GM21737 (cell line): ENCODE data around the gene JAG2.

Experiments
- ATAC-seq: cut with Tn5 transposase; IDR thresholded peaks from one replicate; pipeline ENCODE4 v1.9.1; 2021; ENCODE audit warnings: mild to moderate bottlenecking, moderate library complexity; ENCODE audit not compliant: unreplicated experiment

Gene JAG2

DNA sequence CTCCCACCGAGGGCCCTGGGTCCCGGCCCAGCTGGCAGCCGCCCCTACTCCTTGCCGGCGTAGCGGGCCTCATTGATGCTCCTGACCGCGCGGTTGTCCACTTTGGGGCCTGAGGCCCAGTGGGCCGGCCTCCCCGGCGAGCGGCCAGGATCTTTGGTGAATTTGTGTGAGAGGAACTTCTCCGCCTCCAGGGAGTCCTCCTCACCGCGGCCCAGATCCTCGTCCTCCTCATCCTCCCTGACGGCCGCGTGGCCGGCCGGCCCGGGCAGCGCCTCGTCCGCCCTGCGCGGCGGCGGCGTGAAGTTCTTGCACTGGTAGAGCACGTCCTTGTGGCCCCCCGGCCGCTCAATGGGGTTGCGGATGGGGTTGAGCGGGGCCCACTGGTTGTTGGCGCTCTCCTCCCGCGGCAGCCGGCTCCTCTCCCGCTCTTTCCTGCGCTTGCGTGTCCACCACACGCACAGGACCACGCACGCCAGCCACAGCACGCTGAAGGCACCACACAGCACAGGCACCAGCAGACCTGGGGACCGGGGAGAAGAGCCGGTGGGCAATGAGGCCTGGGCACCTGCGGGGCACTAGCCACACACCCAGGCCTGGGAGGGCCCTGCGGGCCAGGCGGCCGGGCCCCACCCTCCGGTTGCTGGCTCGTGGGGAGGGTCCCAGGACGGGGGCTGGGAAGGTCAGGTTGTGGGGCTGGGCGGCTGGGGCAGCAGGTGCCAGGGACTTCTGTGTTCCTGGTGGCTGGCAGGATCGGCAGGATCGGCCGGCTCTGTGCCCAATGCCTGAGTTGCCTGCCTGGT lies 25.7 kb downstream of the JAG2 start:
- no peak for ATAC-seq

DNA sequence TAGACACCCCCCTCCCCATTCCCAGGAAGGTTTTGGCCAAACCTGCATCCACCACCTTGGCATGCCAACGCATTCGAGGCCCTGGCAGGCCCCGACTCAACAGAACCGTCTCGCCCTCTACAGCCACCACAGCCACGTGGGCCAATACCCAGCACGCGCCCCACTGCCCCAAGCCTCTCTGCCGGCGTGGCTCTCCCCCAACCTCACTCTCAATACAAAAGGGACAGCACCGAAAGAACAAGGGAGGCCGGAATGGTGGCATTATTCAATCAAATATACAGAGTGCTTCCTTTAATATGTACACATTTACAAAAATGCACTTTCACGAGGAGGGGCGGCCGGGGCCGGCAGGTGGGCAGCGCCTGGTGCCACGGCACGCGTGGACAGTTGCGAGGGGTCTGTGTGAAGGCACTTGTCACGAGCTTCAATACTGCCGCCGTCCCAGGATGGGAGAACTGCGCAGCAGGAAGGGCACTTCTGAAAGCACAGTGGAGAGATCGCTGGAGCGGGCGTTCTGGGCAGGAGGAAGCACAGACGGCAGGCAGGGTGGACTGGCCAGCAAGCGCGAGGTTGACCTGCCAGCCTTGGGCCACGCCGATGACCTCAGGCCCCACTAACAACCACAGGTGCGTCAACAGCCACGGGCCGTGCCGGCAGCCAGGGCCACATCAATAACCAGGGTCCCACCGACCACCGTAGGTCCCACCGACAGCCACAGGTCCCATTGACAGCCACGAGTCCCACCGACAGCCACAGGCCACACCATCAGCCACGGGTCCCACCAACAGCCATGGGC lies 26.9 kb downstream of the JAG2 start:
- no peak for ATAC-seq

DNA sequence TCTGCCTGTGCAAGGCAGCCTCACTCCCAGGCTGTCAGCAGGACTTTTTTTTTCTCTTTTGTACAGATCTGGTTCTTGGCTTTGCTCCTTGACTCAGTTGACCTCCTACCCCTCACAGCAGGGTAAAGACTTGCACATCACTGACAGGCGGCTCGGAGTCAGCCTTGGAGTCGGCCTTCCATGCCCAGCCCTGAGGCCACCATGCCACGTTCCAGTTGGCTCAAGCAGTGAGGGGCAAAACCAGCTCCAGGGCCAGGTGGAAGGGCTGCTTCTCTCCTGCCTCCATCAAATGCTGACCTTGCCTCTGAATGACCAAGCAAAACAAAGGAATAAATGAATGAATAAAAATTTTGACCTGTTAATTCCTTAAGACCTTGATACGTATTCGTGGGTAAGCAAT lies 27.6 kb downstream of the JAG2 start:
- ATAC-seq, result no peak

DNA sequence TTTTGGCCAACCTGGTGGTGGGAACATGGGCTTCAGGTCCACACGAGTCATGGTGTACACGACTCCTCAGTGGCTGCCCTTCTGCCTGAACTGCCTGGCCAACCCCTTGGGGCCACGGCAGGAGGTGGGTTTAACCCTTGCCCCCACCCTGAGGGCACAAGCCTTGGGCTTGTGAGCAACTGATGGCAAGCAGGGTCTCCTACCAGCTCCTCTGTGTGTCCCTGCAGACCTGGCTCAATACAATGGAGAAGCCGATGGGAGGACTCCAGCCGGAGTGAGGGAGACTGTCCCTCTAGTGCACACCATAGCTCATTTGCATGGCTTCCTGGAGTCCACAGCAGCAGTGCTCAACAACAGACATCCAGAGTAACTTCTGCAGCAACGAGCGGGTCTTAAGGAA lies 28.0 kb downstream of the JAG2 start:
- ATAC-seq, result no peak

DNA sequence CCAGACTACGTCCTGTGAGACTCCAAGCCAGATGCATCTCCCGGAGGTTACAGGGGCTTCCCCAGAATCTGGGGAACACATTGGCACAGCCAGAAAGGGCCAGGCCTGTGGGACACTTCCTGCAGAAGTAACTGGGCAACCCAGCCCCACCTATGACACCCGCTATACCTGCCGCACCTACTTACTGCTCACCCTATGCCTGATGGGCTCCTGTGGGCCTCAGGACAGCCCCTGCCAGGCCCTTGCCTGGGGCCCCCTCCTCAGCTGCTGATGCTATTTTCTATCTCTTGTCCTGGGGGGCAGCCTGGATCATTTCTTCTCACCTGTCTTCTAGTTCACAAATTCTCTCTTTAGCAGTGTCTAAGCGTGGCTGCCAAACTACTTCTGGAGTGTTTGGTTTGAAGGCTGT lies 28.7 kb downstream of the JAG2 start:
- no peak for ATAC-seq

DNA sequence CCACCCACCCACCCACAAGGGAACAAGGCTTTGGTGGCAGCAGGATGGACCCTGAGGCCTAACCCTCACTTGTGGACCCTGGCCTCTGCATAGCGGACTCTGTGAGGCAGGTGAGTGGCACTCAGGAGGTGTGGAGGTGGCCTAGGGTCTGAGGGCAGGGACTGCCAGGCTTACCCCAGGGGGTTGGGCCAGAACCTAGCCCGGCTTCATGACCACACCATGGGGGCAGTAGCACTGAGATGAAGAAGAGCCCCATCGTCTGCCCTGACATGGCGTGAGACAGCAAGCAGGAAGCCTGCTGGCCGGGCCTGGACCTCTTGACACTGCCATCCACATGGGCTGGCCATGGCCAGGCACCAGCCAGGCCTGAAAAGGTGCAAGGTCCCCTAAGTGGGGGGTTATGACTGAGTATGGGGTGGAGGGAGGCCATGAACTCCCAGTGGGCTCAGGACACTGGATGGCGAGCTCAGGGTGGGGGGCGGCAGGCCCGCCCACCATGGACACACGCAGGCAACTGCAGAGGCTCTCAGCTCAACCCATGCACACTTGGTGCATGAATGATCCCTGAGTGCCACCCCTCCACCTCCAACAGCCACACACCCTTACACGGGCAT lies 29.3 kb downstream of the JAG2 start:
- no peak for ATAC-seq

DNA sequence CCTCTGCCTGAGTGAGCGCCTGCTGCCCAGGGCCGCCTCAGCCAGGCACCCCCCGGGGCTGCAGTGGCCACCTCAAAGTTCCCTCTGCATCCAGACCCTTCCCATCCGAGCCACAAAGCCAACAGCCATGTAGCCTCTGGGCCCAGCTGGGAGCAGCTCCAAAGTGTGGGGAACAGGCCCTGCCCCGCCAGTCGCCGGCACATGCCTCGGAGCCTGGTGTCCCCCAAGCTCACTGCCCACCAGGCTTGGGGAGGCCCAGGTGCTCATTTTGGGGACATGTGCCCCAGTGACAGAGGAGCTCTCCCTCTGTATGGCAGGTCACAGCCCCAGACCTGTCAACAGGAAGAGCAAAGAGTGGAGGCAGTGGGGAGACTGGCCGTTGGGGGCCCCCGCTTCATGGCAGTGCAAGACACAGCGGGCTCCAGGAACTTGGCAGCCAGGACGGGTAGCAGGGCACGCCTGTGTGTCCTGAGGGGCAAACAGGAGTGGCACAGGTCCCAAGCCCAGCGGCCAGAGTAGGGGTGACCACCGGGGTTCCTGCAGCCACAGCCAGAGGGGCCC lies 29.9 kb downstream of the JAG2 start:
- no peak for ATAC-seq

DNA sequence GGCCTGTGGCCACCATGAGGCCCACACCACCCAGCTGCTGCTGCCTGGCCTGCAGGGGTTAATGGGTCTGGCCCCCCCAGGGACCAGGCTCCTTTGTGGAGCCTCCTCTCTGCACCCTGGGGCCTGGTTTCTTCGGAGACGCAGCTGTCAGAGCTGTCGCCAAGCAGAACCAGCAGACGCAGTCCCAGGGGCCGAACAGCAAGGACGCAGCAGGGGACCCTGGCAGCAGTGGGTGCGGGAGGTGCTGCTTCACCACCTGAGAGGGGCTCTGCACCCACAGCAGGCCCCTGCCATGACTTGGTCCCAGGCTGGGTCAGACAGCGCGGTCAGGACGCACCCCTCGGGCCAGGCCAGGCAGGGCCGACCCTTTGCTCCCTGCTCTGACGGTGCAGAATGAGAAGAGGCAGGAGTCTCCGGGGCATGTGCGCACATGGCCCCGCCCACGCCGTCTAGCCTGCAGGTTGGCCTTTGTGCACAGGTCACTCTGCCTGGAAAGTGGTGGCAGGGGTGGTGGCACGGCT lies 30.5 kb downstream of the JAG2 start:
- no peak for ATAC-seq

DNA sequence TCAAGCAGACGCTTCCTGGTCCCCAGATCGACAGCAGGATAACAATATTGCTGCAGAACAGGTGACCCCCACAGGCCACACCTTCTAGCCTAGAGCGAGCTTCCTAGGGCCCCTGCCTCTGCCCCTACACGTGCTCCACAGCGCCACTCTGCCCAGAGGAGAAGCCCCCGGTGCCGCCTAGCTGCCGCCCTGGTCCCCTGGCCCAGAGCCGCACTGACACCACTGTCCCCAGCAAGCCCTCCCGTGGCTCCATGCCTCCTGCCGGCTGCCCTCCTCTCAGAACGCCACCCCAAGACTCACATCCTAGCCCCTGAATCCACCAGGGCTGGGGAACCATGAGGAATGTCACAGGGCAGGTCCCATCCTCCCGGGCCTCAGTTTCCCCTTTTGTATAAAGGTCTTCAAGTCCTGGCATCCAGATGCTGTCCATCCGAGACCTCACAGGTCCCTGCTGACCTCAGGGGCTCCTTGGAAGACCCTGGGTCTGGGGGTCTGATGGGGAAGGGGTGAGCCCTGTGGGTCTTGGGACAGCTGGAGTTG lies 31.0 kb downstream of the JAG2 start:
- no peak for ATAC-seq

DNA sequence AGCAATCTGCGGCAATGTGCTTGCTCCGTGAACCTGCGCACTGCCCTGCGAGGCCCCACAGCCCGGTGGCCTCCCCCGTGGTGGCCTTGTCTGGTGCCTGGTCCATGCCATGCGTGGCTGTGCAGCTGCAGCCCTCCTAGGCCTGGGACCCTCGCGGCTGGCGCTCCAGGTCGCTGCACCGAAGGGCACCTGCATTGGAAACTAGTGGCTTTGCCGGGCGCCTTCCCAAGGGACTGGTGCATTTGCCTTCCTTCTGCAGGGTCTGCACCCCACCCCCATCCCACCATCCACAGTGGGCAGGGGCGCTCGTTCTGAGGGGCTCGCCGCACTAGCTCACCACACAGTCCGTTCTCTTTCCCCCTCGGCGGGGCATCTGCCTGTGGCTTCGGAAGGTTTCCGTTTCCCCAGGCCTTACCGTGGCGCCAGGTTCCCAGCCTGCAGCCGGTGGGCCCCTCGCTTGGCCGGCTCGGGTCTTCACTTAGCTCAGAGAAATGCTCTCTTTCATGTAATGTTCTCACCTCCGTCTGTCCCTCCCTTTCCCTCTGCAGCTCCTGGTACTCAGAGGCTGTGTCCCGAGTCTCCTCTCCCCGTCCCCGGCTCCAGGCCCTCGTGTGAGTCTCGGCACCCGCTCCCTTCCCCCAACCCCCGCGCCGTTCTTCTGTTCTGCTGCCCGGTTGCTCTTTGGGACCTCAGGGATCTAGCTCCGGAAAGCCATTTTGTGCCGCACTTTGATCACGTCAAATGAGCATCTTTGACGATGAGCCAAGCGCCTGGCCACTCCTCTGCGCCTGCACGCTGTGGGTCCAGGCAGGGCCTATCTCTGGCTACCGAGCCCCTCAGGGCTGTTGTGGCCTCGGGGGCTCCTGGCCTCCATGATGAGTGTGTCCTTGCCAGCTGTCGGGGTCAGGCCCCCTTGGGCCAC lies 31.9 kb downstream of the JAG2 start:
- no peak for ATAC-seq

DNA sequence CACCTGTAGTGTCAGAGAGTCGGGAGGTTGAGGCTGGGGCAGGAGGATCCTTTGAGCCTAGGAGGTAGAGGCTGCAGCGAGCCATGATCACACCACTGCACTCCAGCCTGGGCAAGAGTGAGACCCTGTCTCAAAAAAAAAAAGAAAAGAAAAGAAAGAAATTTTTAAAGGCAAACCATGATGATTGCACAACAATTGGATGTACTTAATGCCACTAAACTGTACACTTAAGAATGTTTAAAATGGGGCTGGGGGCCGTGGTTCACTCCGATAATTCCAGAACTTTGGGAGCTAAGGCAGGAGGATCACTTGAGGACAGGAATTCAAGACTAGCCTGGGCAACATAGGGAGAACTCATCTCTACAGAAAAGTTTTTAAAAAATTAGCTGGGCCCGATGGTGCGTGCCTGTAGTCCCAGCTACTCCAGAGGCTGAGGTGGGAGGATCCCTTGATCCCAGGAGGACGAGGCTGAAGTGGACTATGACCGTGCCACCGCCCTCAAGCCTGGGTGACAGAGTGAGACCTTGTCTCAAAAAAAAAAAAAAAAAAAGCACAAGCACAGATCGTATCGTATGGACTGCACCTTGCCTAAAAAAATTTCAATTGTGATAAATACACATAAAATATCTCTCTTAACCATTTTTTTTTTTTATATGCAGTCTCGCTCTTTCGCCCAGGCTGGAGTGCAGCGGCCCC lies 32.7 kb downstream of the JAG2 start:
- no peak for ATAC-seq

DNA sequence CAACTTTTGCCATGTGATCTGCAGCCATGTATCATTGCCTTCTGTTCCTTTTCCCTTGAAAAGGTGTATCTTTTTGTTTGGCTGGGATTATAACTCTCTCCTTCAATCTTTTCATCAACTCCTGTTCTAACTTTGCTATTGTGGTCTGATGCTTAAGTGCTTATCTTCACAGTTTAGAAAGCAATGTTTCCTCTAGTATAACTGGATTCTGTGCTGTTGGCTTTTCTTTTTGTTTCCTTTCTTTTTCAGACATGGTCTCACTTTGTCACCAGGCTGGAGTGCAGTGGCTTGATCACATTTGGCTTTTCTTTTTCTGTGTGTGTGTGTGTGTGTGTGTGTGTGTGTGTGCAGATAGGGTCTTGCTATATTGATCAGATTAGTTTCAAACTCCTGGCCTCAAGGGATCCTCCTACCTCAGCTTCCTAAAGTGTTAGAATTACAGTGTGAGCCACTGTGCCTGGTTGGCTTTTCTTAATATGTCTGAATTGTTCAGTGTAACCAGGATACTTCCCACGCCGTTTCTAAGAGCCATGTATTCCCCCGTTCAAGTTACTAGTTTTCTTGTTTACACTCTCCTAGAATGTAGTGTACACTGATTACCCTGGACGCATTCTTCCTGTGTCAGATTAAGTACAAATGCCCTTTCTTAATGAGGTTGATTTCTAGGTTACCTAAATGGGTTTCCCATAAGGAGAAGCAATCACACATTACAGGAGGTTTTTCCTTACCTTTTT lies 35.5 kb downstream of the JAG2 start:
- ATAC-seq, result no peak

DNA sequence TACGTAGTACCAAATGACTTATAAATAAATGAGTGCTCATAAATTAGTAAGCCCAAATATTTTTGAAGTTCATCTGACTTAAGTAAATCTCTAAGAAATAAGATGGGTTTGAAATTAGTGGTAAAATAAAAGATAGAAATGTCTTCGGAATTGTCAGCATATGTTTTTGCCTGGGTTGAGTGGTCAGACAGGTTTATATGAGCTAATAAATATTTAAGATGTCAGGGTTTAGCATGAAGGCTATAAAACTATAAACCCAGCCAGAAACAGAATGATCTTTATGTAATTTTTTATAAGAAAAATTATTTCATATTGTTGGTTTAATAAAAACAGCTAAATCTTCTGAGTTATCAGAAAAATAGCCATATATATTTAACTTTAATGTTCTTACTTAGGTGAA lies 37.3 kb downstream of the JAG2 start:
- ATAC-seq, result no peak

DNA sequence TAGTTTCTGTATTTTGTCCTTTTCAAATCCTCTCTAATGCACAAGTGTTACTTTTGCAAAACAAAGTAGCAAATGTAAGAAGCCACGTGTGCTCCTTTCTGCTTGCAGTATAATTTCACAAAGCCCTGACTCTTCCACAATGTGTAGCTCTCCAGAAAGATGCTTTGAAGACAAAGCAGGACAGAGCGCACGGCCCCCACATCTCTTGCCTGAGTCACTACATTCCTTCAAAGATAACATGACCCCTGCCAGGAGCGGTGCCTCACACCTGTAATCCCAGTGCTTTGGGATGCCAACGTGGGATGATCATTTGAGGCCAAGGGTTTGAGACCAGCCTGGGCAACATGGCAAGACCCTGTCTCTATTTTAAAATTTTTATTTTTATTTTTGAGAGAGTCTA lies 40.5 kb downstream of the JAG2 start:
- ATAC-seq, result no peak

DNA sequence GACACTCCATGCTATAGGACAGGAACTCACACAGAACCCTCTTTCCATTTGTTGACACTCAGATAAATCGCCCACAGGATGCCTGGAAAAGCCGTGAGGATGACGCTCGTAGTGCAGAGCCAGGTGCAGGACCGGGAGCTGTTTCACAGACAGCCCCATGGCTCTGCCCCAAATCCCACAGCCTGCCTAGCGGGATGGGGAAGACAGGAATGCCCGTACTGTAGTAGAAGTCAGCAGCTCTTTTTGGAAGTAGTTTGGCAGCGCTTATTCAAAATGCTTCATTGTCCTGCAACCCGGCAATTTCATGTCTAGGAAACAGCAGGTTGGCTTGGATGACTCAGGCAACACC lies 41.6 kb downstream of the JAG2 start:
- ATAC-seq, result no peak

DNA sequence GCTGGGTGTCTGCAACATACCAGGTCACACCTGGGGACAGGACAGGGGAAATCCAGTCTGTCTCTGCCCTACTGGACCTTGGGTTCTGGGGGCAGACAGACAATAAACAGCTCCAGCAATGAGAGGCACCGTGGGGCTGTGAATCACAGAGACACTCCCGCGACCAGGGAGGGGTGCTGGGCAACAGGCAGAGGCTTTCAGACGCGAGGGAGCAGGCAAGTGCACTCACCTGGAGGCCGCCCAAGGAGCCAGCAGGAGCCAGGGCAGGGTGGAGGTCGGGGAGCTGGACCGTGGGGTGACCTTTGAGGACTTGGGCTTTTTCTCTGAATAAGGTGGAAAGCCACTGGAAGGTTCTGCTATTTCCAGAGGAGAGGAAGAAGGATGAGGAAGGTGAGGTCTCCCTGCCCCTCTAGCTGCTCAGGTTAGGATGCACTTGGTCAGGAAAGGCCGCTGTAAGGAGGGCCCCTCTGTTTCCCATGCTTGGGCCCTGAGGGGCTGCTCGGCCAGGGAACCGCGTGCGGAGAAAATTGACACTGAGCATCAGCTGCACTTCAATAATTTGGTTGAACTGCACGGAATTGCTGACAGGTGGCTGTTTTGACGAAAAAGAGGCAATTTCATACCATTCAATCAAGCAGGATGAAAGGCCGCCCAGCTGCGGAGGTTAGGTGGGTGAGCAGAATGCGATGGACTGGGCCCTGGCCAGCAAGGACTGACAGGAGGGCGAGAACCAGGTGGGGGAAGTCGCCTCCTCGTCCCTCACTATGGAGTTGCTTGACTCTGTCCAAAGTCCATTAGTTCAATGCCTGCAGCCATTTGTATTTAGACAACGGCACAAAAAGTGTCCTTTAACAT lies 42.2 kb downstream of the JAG2 start:
- ATAC-seq, result no peak

DNA sequence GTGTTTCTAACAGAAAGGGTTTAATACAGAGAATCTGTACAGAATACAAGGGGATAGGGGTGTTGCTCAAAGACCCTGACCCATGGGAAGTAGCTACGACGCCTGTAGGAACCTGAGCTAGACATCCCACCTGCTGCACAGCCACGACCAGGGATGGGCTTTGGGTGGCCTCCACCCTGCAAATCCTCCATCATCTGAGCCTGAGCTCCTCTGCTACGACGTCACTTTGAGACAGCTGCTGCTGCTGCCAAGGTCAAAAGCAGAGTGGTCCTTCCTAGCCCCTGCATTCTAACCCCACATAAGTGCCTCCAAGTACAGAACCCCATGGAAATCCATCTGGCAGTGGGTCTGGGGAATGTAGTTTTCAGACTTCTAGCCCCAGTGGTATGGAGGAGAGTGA lies 43.8 kb downstream of the JAG2 start:
- no peak for ATAC-seq
